Astrocyte (in vitro differentiated cells and primary cell): ENCODE data around the gene HBB. TPM values are rescaled to one million over a fixed set of nuclear protein-coding genes. Genes with fewer than 3 reads are reported as not detected.

Experiments
- DNase-seq: peaks from one replicate; pipeline ENCODE4 v3.0.0-alpha.2; 2010; ENCODE audit warnings: low read depth
- FAIRE-seq: peaks from 2 replicates; lab custom pipeline; 2011; peaks lifted over from hg19 to GRCh38; lab: Jason Lieb, UNC
- H2AFZ ChIP-seq: 2 replicates; pipeline ENCODE4 v1.6.0; 2012; ENCODE audit warnings: low read depth, low read length, inconsistent platforms
- H3K27ac ChIP-seq: 2 replicates; pipeline ENCODE4 v1.5.1; 2011; ENCODE audit warnings: low read depth, low read length, inconsistent platforms
- H3K27me3 ChIP-seq: 2 replicates; pipeline ENCODE4 v1.6.0; 2011; ENCODE audit warnings: low read length, inconsistent platforms; ENCODE audit not compliant: insufficient read depth
- H3K36me3 ChIP-seq: 2 replicates; pipeline ENCODE4 v1.5.1; 2011; ENCODE audit warnings: low read length, inconsistent platforms; ENCODE audit not compliant: insufficient read depth
- H3K4me1 ChIP-seq: 2 replicates; pipeline ENCODE4 v1.5.1; 2011; ENCODE audit warnings: low read length, inconsistent platforms; ENCODE audit not compliant: insufficient read depth
- H3K4me2 ChIP-seq: 2 replicates; pipeline ENCODE4 v1.6.0; 2012; ENCODE audit warnings: low read length, inconsistent platforms
- H3K4me3 ChIP-seq: 2 replicates; pipeline ENCODE4 v1.5.1; 2011; ENCODE audit warnings: low read depth, mild to moderate bottlenecking, low read length, inconsistent platforms; ENCODE audit not compliant: insufficient read depth
- H3K79me2 ChIP-seq: 2 replicates; pipeline ENCODE4 v1.6.0; 2012; ENCODE audit warnings: mild to moderate bottlenecking, low read length, inconsistent platforms; ENCODE audit not compliant: insufficient read depth
- H3K9ac ChIP-seq: 2 replicates; pipeline ENCODE4 v1.6.0; 2012; ENCODE audit warnings: mild to moderate bottlenecking, low read length, inconsistent platforms
- H3K9me3 ChIP-seq: 2 replicates; pipeline ENCODE4 v1.5.1; 2012; ENCODE audit warnings: low read depth, mild to moderate bottlenecking, low read length, inconsistent platforms; ENCODE audit not compliant: insufficient read depth
- H4K20me1 ChIP-seq: 2 replicates; pipeline ENCODE4 v1.6.0; 2012; ENCODE audit warnings: low read length, inconsistent platforms; ENCODE audit not compliant: insufficient read depth
- H3K27ac Mint-ChIP-seq: one replicate; pipeline ENCODE4 v1.8.0; 2021; ENCODE audit warnings: mild to moderate bottlenecking, mixed read lengths; ENCODE audit not compliant: unreplicated experiment
- H3K27me3 Mint-ChIP-seq: one replicate; pipeline ENCODE4 v1.8.0; 2021; ENCODE audit warnings: low read depth, mixed read lengths; ENCODE audit not compliant: unreplicated experiment
- H3K36me3 Mint-ChIP-seq: one replicate; pipeline ENCODE4 v1.8.0; 2021; ENCODE audit warnings: low read depth, mixed read lengths; ENCODE audit not compliant: unreplicated experiment
- H3K4me1 Mint-ChIP-seq: one replicate; pipeline ENCODE4 v1.8.0; 2021; ENCODE audit warnings: low read depth, mixed read lengths; ENCODE audit not compliant: unreplicated experiment
- H3K4me3 Mint-ChIP-seq: one replicate; pipeline ENCODE4 v1.8.0; 2021; ENCODE audit warnings: mild to moderate bottlenecking, moderate library complexity, mixed read lengths; ENCODE audit not compliant: unreplicated experiment
- H3K9me3 Mint-ChIP-seq: one replicate; pipeline ENCODE4 v1.8.0; 2021; ENCODE audit warnings: mild to moderate bottlenecking, mixed read lengths; ENCODE audit not compliant: unreplicated experiment
- EZH2 ChIP-seq: IDR thresholded peaks from 2 replicates; pipeline ENCODE4 v1.6.1; 2012; ENCODE audit warnings: mild to moderate bottlenecking, low read length, inconsistent platforms; ENCODE audit not compliant: insufficient read depth
- total RNA-seq: library from RNA; stranded (reverse); gene quantifications from 2 replicates; pipeline ENCODE4 v1.2.1, GENCODE V29; 2021
- TF ChIP-seq, protein P1 (sequence below): IDR thresholded peaks from 2 replicates; pipeline ENCODE4 v1.5.1; 2011; ENCODE audit warnings: low read depth, mild to moderate bottlenecking, inconsistent platforms, low read length, moderate library complexity; ENCODE audit not compliant: insufficient read depth

The HBB gene
- total RNA-seq, 1 donor from 2014 or later: not detected

DNA sequence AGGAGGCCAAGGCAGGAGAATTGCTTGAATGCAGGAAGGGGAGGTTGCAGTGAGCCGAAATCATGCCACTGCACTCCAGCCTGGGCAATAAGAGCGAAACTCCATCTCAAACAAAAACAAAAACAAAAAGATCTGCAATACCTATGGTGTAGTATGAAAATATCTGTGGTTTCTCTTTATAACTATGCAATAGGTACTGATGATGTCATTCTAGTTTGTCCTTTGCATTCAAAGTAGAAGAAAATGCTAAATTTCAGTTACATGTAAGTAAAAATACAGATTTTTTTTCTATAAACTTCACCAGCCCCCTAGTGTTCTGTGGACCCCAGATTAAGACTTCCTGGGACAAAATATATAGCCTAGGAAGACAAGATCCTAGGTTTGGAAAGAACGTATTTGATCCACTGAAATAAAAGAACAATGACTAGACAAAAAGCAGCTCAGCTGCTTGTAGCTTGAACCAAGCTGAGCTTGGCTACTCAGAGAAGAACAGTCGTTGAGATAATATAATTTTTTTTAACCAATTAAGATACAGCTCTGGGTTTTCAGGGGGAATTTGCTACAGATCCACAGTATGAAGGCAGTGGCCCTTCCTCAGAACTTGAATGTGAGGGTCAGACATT is 45.6 kb upstream of the HBB start:
- Histone ChIP-seq H3K36me3 (no peaks in the 10 kb centered on the region), H3K4me3 (no peak overlapping the region), H2AFZ (no peak overlapping the region), H3K4me2 (no peak overlapping the region), H3K27ac (no peak overlapping the region), H3K9me3 (no peaks in the 10 kb centered on the region), H3K79me2 (no peaks in the 10 kb centered on the region), H3K9ac (no peak overlapping the region), H3K4me1 (no peaks in the 10 kb centered on the region), H4K20me1 (no peaks in the 10 kb centered on the region), H3K27me3 (no peaks in the 10 kb centered on the region)
- no peak for DNase-seq
- Mint-ChIP-seq H3K27me3 (no peaks in the 10 kb centered on the region), H3K4me3 (no peak overlapping the region), H3K27ac (no peak overlapping the region), H3K36me3 (no peaks in the 10 kb centered on the region), H3K4me1 (peaks cover 7% of the 10 kb centered on the region), H3K9me3 (no peaks in the 10 kb centered on the region)
- FAIRE-seq: no peak
- TF ChIP-seq EZH2: no peak
- TF ChIP-seq, protein P1, sequence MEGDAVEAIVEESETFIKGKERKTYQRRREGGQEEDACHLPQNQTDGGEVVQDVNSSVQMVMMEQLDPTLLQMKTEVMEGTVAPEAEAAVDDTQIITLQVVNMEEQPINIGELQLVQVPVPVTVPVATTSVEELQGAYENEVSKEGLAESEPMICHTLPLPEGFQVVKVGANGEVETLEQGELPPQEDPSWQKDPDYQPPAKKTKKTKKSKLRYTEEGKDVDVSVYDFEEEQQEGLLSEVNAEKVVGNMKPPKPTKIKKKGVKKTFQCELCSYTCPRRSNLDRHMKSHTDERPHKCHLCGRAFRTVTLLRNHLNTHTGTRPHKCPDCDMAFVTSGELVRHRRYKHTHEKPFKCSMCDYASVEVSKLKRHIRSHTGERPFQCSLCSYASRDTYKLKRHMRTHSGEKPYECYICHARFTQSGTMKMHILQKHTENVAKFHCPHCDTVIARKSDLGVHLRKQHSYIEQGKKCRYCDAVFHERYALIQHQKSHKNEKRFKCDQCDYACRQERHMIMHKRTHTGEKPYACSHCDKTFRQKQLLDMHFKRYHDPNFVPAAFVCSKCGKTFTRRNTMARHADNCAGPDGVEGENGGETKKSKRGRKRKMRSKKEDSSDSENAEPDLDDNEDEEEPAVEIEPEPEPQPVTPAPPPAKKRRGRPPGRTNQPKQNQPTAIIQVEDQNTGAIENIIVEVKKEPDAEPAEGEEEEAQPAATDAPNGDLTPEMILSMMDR: no peak

- Histone ChIP-seq H2AFZ (no peak within 1 kb of the TSS), H3K27ac (no peak within 1 kb of the TSS), H3K4me3 (no peak within 1 kb of the TSS), H3K27me3 (no peaks in the 10 kb centered on the region), H3K4me2 (no peak within 1 kb of the TSS), H3K4me1 (no peaks in the 10 kb centered on the region), H4K20me1 (no peaks in the 10 kb centered on the region), H3K9me3 (no peaks in the 10 kb centered on the region), H3K9ac (no peak within 1 kb of the TSS), H3K36me3 (no peaks in the 10 kb centered on the region), H3K79me2 (no peaks in the 10 kb centered on the region)
- no peaks in the 10 kb centered on the region for H3K27me3 Mint-ChIP-seq
- no peak within 1 kb of the TSS for H3K27ac Mint-ChIP-seq
- DNase-seq: no peak
- no peaks in the 10 kb centered on the region for H3K9me3 Mint-ChIP-seq
- H3K4me3 Mint-ChIP-seq: no peak within 1 kb of the TSS
- FAIRE-seq: no peak
- no peaks in the 10 kb centered on the region for H3K36me3 Mint-ChIP-seq
- H3K4me1 Mint-ChIP-seq: peaks cover 5% of the 10 kb centered on the region
- no peak for TF ChIP-seq EZH2
- TF ChIP-seq, protein P1: no peak
These were observed 42.9 kb upstream of the HBB start, which contains the start of gene HBE1 for GRCh38 chr11:5269715-5270147. TSS of gene HBE1 (minus strand) at chr11:5269945. CDS start at chr11:5269890, 55 bp downstream.

- no peak overlapping the region for H3K4me3 Mint-ChIP-seq
- H3K27ac Mint-ChIP-seq: no peak overlapping the region
- no peak for TF ChIP-seq EZH2
- TF ChIP-seq, protein P1: no peak
- FAIRE-seq (no peak), DNase-seq (no peak)
- no peaks in the 10 kb centered on the region for H3K4me1 Mint-ChIP-seq
- Histone ChIP-seq H3K9ac (no peak overlapping the region), H2AFZ (no peak overlapping the region), H3K4me1 (no peaks in the 10 kb centered on the region), H3K36me3 (no peaks in the 10 kb centered on the region), H3K4me2 (no peak overlapping the region), H3K27me3 (peaks cover 3% of the 10 kb centered on the region), H3K27ac (no peak overlapping the region), H4K20me1 (no peaks in the 10 kb centered on the region), H3K79me2 (no peaks in the 10 kb centered on the region), H3K4me3 (no peak overlapping the region), H3K9me3 (no peaks in the 10 kb centered on the region)
- H3K27me3 Mint-ChIP-seq: no peaks in the 10 kb centered on the region
- no peaks in the 10 kb centered on the region for H3K36me3 Mint-ChIP-seq
- peaks cover 2% of the 10 kb centered on the region for H3K9me3 Mint-ChIP-seq
These were observed 40.2 kb upstream of the HBB start for GRCh38 chr11:5267033-5267563.
